Mucosa of descending colon (tissue), 3 donors: Measurements from ENCODE around the gene SUFU. TPM values are rescaled to one million over a fixed set of nuclear protein-coding genes. Genes with fewer than 3 reads are reported as not detected.
"Not testable (repeated sequence)": the region's sequence is repeated elsewhere in the genome, so short reads cannot be mapped to it uniquely, and the experiment has no call there.

Experiments used
- ATAC-seq: fragments of 200-7000 bp; cut with Tn5 transposase; one replicate; pipeline ENCODE4 v1.9.1; 2020; ENCODE audit warnings: mild to moderate bottlenecking, moderate library complexity
- DNase-seq, 3 donors: peaks; one replicate each; pipeline ENCODE4 v3.0.0-alpha.2; 2020
- H3K36me3 ChIP-seq: fragments of 200-600 bp; one replicate; pipeline ENCODE4 v1.8.0; 2021; ENCODE audit warnings: low read depth, mild to moderate bottlenecking
- H3K4me1 ChIP-seq: fragments of 200-600 bp; one replicate; pipeline ENCODE4 v1.8.0; 2021; ENCODE audit warnings: low read depth, mild to moderate bottlenecking
- H3K4me3 ChIP-seq: fragments of 200-600 bp; one replicate; pipeline ENCODE4 v1.8.0; 2021; ENCODE audit warnings: mild to moderate bottlenecking
- H3K9me3 ChIP-seq: fragments of 200-600 bp; one replicate; pipeline ENCODE4 v1.8.0; 2021; ENCODE audit warnings: mild to moderate bottlenecking
- CTCF ChIP-seq: fragments of 200-600 bp; IDR thresholded peaks from one replicate; pipeline ENCODE4 v1.8.0; 2022; ENCODE audit warnings: antibody characterized with exemption, mild to moderate bottlenecking
- intact Hi-C, 2 donors: fragments of 100-400 bp; cut with DNase I in 1 of 2; cut with micrococcal nuclease in 1 of 2; formaldehyde crosslinking; loops; one replicate each; pipeline versions ENCODE4 v1.11.0 to v1.11.1; 2022; cut with DNase I, micrococcal nuclease
- total RNA-seq, 3 donors: library from RNA; stranded (reverse); fragmentation: NEBNext Ultra II Directional in 2 of 3; extraction: Animal tissue kit (Norgen Biotek cat#: 25700) in 2 of 3; gene quantifications; one replicate each; pipeline versions ENCODE4 v1.2.1 to v1.2.4, GENCODE V29; 2021 to 2023
- donor health status: DM: no; HTN: no; CAD: no; lungs with moderate emphysema.
- donor health status: DM: no; HTN: no; CAD: no.
- donor health status: DM: no; HTN: yes; CAD: no.

Gene SUFU
- total RNA-seq, 3 donors from 2014 or later = 9.0 to 13.9 (median 9.5) TPM

- DNase-seq = no peak
- no peak for ATAC-seq
- H3K4me3 ChIP-seq = no peak overlapping the region
- intact Hi-C loops = loop anchor here in 1 of 2 donors (10.0 kb wide), 1 partner anchor 50 kb away; no protein-coding TSS in a partner anchor
- no peaks in the 10 kb centered on the region for H3K4me1 ChIP-seq
- H3K36me3 ChIP-seq = no peaks in the 10 kb centered on the region
- no peaks in the 10 kb centered on the region for H3K9me3 ChIP-seq
- no peak for TF ChIP-seq CTCF
Measured at GRCh38 chr10:102524746-102525145, 21.0 kb downstream of the SUFU start.

DNA sequence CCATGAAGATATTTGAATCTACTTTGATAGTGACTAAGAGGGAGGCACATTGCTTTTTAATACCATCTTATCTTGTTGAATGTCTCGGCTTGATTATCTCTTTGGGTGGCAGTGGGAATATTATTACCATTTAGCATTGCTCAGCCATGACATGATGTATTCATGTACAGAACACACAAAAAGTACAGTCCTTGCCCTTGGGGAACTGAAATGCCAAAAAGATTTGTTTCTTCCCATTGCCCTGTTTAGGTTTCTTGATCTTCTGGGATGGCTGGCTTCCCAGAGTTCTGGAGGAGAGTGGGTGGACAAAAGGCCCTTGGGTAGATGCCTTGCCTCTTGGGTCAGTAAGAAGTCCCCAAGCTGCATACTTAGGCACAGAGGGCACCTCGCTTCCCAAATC lies 23.8 kb downstream of the SUFU start:
- Histone ChIP-seq H3K4me1 (no peaks in the 10 kb centered on the region), H3K36me3 (no peaks in the 10 kb centered on the region), H3K4me3 (no peak overlapping the region), H3K9me3 (no peaks in the 10 kb centered on the region)
- ATAC-seq = no peak
- intact Hi-C loops = loop anchor here in 1 of 2 donors (10.0 kb wide), 1 partner anchor 47 kb away; no protein-coding TSS in a partner anchor
- no peak for TF ChIP-seq CTCF
- DNase-seq = no peak

GRCh38 chr10:102534333-102534732 lies 30.6 kb downstream of the SUFU start:
- H3K36me3 ChIP-seq = no peaks in the 10 kb centered on the region
- no peak for TF ChIP-seq CTCF
- no peak for ATAC-seq
- DNase-seq = no peak
- H3K4me3 ChIP-seq = no peak overlapping the region
- no peaks in the 10 kb centered on the region for H3K4me1 ChIP-seq
- H3K9me3 ChIP-seq = no peaks in the 10 kb centered on the region
- intact Hi-C loops = no loop called here

DNA sequence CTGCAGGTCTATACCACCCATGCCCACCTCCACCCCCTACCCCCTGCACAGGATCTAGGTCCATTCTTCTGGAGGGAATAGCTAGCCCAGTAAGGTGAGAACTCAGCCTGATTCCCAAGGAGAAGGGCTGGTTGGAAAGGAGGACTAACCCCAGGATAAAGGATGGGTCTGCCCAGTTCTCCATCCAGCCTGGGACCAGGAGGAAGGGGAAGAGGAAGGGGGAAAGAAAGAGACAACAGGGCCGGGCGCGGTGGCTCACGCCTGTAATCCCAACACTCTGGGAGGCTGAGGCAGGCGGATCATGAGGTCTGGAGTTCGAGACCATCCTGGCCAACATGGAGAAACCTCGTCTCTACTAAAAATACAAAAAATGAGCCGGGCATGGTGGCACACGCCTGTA lies 31.2 kb downstream of the SUFU start:
- H3K36me3 ChIP-seq, DNase-seq, H3K4me3 ChIP-seq, intact Hi-C loops, H3K4me1 ChIP-seq, H3K9me3 ChIP-seq, ATAC-seq: not testable (repeated sequence)

- ATAC-seq (no peak), DNase-seq (no peak)
- intact Hi-C loops = no loop called here
- Histone ChIP-seq H3K4me1 (no peaks in the 10 kb centered on the region), H3K36me3 (no peaks in the 10 kb centered on the region), H3K4me3 (no peak overlapping the region), H3K9me3 (no peaks in the 10 kb centered on the region)
- TF ChIP-seq CTCF = no peak
Measured at GRCh38 chr10:102535481-102536147, 31.8 kb downstream of the SUFU start.

GRCh38 chr10:102537367-102537766 lies 33.6 kb downstream of the SUFU start:
- TF ChIP-seq CTCF = no peak
- Histone ChIP-seq H3K36me3 (no peaks in the 10 kb centered on the region), H3K4me3 (no peak overlapping the region), H3K9me3 (no peaks in the 10 kb centered on the region), H3K4me1 (no peaks in the 10 kb centered on the region)
- ATAC-seq (no peak), DNase-seq (no peak)
- intact Hi-C loops = no loop called here
